ENCODE measurements around the gene EFCAB6.

DNA sequence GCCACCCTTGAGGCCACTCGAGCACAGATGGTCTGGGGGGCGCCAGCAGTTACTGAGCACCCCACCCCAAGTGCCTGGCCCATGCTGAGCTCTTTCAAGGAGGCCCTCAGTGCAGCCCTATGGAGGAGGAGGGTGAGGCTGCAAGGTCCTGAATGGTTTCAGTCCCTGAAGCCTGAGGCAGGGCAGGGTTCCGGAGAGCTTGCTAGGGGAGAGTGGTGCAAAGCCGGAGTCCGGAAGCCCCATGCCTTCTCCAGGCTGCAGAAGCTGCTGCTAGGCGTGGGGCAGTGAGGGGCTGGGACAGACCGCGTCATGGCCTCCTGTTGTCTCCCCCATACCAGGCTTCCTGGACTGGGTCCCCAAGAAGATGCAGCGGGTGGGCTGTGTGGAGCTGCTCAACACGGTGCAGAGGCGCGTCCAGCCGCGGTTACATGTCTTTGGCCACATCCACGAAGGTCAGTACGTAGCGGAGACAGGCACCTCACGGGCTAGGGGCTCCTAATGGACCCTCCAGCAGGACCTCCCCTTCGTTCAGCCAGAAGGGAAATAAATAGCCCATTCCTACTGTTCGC lies 309.7 kb downstream of the EFCAB6 start:
- TF ChIP-seq POLR2AphosphoS5 (IDR thresholded peaks at IDR 0.05; ENCODE audit: low read depth, low read length) (no peak), POLR2A (IDR thresholded peaks at IDR 0.05; ENCODE audit: low read depth, low read length) (no peak), TAF1 (IDR thresholded peaks at IDR 0.05; ENCODE audit: low read depth, low read length) (no peak)

All from GM12891 (cell line).